EL (cell line): ENCODE results near the gene EIF2B2.
A peak's percentile ranks its signal among the peaks of the same experiment; 100 is the strongest.

Experiments
- DNase-seq: peaks from one replicate; pipeline ENCODE4 v3.0.0-alpha.2; 2016

EIF2B2 gene

DNA sequence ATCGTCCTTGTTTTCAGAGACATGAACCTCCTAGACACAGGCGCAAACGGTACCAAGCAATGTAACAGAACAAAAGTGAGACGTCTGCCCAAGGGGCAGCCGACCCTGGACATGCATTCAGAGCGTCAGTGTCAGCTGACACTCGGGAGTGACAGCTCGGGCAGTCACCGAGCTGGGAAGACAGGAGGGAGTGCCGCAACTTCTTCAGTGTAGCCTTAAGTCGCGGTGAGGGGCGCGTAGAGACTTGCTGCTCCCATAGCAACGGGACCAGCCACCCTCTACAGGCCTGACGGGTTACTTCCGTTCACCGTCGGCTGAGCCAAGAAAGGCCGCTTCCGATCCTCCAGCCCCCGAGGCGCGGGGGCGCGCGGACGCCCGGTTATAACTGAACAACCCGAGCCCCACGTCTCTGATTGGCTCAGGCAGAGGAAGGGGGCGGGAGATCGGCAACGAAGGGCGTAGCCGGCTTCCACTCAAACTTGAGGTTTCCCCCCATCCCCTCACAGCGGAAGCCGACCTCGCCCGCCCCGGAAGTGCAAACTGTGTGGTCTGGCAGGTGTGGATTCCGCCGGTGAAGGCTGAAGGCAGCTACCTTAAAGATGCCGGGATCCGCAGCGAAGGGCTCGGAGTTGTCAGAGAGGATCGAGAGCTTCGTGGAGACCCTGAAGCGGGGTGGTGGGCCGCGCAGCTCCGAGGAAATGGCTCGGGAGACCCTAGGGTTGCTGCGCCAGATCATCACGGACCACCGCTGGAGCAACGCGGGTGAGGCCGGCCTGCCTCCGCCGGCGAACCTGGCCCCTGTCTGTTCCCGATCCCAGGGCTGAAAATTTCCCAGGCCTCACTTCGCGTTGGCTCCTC is at the start of gene EIF2B2:
Gene EIF2B2, plus strand, starts transcription at position 530 of the 858 bp plus-strand sequence. Its CDS starts 70 bp downstream, at position 600.
- peak; percentile 98 for DNase-seq

DNA sequence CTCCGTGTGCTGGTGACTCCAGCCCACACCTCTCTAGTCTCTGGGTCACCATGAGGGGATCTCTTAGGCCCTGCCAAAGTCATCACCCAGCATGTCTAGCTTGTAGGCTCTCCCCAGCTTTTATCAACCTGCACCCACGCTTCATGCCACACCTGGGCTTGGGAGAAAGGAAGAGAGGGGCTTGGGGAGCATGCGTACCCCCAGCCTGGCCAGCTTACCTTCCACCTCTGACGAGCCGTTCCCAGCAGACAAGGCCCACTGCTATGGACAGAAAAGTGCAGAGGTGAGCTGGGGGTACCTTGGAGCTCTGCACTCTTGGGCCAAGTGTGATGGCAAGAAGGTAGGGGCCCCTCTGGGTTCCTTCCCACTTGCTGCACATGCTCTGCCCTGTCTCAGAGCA is 49.0 kb upstream of the EIF2B2 start:
- no peak for DNase-seq

DNA sequence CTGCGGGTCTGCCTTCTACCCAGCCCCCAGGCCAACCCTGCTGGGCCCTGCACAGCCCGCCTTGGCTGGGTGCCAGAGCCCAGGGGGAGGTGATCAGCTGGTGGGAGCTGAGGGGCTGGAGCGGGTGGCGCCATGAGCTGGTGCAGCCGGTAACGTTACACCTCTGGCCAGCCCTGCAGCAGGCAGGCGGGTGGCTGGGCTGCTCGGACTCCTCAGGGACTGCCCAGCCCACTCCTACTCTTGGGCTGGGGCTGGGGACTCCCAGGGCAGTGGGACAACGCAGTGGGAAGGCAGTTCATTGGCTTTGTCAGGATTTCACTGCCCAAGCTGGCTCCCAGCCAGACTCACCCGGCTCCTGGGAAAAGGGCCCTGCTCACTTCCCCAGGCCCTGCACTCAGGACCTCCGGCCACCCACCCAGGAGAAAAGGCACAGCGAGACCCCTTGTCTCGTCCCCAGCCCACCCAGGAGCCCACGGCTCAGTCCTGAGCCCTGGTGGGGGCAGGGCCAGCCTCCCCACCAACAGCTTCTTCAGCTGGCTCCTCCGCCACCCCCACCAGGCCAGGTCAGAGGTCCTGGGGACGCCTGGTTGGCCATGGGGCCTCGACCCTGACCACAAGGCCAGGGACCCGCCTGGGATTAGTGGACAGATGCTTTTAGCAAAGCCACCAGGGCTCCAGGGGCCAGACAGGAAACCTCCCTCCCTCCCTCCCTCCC is 48.3 kb upstream of the EIF2B2 start:
- no peak for DNase-seq

DNA sequence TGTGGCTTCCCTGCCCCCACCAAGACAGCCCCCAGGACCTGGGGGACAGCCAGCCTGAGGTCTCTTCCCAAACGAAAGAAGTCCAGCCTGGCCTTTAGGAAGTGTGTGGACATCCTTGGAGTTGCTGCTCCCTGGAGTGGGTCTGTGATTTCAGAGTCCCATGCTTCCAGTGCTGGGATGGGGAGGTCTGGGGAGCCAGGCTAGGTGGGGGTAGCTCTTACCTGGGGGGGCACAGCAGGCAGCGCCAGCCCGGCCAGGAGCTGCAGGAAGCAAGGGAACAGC is 47.8 kb upstream of the EIF2B2 start:
- DNase-seq, result no peak

DNA sequence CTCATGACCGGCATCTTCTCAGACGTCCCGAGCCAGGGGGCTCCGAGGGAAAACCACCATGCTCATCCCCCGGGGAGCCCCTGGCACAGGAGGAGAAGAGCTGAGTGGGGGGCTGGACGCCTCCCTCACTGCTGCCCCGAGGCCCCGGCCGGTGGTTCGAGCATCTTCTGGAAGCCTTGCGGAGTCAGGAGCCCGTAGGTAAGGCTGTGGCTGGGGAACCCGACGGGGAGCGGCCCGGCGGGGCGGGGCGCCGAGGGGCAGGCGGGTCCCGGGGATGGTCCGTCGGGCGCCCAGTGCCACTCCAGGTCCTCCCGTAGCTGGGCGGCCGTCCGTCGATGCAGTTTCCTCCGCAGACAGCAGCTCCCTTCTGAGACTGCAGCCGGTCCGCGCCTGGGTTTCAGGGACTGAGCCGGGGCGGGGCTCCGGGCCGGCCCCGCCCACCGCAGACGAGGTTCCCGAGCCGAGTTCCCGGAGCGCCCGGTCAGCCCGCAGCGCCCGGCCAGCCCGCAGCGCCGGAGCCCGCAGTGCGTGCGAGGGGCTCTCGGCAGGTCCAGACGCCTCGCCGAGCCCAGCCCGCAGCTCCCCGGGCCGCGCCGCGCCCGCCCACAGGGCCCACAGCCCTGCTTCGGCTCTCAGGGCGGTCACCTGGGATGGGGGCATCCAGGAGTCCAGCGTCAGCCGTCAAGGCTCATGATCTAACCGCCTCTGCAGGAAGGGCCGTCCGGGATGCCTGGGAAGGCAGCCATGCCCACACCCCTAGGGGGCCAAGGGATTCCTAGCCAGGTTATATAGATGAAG is 47.3 kb upstream of the EIF2B2 start, which contains the start of gene PGF:
Gene PGF, minus strand, starts transcription at position 369 of the 798 bp plus-strand sequence. Its CDS starts 355 bp downstream, at position 14.
- DNase-seq, result peak; percentile 65

DNA sequence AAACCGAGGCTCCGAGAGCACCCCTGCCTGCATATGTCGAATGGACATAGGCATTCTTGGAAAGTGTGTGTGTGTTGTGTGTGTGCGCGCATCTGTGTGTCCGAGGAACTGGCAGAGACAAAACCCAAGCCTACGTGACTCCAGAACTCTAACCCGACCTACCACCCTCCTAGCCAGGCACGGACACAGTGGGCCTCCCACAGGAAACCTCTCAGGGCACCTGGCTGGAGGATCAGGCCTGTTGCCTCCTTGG is 46.8 kb upstream of the EIF2B2 start:
- DNase-seq, result no peak

DNA sequence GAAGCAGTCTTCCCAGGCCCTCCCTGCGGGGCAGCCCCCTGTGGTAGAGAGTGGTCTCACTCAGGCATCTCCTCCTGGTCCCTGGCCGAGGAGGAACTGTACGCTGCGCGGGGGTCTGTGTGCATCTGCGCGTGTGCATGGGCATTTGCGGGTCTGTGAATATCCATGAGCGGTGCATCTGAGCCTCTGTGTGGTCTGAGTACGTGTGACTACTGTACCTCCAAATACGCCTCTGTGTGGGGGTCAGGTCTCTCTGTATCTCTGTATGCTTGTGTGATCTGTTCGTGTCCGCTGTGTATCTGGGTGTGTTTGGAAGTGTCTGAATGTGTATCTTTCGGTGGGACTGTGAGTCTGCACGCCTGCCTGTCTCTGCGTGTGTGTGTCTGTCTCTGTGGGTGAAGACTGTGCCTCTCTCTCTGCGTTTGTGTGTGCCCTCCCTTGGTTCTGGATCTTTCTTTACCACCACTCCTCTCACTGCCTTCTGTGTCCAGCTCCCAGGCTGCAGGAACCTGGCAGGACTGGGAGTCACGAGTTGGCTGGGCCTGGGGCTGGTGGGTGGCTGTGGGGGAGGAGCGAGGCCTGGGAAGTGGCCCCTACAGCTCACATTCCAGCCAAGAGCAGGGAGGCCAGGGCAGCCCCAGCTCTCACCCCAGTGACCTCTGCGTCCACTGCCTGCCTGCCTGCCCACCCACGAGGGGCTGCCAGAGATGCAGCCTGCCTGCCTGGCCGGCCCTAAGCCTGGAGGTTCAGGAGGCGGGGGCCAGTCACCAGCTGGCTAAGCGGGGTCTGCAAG is 46.2 kb upstream of the EIF2B2 start:
- DNase-seq, result no peak

DNA sequence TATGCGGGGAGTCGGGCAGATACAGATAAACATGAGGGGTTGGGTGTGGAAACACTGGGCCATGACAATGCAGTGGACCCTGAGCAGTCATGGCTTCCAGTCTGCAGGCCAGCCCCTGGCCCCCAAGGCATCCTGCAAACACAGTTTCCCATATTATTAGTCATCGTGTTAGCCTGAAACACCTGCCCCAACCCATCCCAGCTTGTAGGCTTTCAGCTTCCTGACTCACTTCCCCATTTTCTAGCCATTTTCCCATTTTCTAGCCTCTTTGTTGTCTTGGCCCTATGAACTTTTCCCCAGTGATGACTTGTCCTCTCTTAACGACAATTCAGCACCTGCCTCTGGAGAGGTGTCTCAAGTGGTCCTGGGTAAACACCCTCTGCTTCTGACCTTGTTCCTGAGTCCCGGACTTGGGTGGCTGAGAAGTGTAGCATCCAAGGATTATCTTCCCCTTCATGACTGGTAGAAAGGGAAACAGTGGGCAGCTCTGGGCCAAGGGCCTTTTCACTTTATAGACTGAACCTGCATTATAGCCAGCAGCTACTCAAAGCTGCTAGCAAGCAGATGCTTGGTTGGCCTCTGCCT is 43.0 kb upstream of the EIF2B2 start:
- DNase-seq, result no peak

DNA sequence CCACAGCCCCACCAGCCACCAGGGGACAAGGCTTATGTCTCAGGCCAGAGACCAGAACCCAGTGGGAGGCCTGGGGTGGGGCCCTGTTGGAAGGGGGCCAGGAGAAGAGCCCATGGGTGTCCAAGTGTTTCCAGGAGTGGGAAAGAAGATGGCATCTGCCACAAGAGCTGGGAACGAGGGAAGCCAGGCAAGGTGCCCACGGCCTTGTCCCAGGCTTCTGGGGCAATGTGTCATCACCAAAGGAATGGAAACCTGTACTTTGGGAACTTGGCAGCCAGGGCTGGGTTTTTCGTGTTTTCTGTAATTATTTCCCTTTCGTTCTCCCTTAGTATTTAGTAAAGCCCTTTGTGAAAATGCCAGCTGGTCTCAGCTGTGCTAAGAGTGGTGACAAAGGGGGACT is 42.0 kb upstream of the EIF2B2 start:
- DNase-seq, result no peak

DNA sequence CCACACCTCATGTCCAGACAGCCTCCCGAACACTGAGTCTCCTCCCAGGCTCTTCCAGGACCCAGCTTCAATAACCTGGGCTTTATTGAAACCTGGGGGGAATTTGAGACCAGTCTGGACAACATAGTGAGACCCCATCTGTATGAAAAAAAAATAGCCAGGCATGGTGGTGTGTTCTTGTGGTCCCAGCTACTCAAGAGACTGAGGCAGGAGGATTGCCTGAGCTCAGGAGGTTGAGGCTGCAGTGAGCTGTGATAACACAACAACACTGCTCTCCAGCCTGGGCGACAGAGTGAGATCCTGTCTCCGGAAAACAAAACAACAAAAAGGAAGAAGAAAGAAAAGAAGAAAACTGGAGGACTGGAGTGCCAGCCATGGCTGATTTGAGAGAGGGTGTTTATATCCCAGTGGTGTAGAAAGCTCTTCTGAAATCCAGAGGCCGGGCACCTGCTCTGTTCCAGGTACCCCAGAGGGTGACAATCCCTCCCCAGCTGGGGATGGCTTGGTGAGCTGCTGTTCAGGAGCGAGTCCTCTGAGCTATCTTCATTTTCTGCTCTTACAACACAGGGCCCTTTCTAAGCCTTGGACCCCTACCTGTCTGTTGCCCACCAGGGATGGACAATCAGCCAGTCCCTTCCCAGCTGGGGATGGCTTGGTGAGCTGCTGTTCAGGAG is 41.3 kb upstream of the EIF2B2 start:
- no peak for DNase-seq

DNA sequence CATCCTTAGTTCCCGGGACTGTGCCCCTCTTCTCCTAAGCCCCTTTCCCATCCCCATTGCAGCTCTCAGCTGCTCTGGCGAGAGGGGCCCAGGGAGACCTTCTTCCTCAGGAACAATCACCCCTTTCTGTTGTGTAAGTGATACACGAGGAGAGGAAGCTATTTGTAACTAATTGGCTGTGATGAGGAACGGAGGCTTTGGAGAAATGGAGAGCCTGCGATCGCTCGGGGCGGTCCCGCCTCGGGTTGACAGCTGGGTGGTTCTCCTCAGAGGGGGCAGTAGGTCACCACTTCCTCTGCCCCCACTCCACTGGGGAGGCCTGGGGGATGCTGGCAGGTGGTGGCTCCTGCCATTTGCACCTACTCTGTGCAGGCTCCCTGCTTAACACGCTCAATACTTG is 40.7 kb upstream of the EIF2B2 start:
- DNase-seq, result no peak

DNA sequence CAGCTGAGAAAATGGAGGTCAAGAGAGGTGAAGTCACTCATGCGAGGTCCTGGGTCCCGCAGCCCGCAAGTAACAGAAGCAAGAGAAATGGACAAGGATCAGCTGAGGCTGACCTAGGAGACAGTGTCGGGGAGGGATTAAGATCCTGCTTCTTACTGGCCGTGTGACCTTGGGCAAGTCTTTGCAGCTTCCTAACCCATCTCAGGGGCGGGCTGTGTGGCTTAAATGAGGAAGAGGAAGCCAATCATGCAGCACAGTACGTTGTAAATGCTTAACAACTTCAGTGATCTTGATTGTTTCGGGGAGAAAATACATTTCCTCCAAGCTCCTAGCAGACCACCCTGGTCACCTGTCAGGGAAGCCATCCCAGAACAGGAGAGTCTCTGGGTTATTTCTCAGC is 40.2 kb upstream of the EIF2B2 start:
- DNase-seq, result no peak

DNA sequence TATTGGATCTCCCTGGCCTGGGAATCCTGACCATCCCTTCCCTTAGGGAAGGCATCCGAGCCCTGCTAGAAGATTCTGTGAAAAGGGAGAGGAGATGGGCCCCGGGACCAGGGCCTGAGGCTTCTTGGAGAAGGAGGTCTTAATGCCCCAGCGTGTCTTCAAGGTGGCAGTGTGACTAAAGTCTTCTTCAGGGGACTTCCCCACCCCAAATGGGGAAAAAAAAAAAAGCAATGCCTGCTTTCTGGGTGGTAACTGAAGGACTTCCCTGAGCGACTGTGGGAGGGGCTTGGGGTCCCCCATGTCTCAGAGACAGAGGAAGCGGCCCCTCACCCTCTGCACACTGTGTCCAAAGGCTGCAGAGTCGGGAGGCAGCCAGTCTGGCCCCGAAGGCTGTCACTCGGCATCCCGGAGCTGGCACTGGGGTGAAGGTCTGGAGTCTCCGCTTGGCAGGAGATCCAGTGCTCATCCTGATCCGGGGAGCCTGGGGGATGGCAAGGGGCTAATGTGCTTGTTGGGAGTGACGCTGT is 39.5 kb upstream of the EIF2B2 start:
- no peak for DNase-seq

DNA sequence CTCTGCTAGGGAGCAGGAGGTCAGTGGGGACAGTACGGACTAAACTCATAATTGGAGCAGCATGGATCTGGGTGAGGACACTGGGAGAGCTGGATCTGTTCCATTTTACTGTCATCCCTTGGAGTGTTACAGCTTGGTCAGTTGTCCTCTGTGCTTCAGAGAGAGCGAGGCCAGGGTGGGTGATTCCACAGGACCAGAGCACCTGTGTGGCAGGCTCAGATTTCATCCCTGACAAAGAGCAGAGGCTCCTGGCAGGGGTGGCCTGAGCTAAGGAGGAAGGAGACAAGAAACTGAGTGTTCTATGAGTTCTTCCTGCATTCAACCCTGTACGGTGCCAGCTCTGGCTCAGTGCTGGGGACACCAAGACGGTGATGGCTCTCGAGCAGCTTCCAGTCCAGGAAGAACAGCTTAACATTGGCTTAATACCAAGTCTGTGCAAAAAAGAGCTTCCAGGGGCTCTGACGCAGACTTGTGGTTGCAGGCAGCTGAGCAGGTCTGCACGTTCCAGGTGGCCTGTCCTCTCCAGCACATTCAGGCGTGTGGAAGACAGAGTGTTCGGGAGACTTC is 38.9 kb upstream of the EIF2B2 start:
- DNase-seq, result peak; percentile 37

DNA sequence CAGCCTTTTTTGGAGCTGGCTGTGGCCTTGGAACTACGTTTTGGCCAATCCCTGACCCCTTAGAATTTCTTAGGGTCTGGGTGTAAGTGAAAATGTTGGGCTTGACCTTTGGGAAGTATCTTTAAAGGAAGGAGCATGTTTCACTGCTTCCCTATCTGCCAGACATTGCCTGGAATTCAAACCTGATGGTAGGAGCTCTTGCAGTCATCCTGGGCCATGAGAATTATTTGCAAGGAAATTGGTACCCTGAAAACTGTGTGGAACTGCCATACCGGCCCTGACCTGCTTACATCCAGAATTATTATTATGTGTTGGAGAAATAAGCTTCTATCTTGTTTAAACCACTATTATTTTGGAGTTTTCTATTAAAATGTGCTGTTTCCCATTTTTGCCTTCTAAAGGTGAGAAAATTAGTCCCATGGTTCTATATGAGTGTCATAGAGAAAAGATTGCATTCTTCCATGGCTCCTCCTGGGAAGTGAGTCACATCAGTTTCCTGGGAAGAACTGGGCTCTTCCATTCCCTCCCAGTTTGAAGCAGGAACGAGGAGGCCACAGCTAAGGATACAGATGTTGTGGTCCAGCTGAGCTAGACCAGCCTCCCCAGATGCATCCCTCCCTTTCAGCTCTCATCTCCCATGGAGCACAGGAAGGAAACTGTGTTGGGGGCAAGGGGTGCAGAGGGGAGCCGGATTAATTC is 37.8 kb upstream of the EIF2B2 start:
- peak; percentile 73 for DNase-seq

DNA sequence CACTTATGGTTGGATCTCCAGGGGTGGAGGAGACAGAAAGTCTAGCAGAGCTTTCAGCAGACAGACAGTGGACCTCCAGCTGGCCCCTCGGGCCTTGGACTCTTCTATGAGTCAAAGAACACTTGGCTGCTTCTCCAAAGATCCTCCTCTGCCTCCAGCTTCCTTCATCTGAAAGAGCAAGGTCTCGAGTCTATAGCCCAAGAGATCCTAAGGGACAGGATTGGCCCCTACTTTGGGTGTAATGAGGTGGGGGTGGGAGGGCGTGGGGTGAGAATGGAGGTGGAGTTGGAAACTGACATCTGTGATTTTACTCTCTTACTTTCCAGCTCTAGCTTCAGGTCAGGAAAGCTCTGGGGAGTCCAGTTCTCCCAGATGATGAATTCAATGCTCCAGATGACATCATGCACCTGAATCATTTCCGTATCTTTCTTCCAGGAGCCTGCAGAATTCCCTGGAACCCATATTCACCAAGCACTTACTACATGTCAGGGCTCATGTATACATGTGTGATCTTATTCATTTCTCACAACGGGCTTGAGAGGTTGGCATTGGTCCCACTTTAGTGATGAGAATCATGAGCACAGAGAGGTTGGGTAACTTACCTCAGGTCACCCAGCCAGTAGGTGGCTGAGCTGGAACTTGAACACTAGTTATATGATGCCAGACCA is 37.1 kb upstream of the EIF2B2 start:
- peak; percentile 68 for DNase-seq

DNA sequence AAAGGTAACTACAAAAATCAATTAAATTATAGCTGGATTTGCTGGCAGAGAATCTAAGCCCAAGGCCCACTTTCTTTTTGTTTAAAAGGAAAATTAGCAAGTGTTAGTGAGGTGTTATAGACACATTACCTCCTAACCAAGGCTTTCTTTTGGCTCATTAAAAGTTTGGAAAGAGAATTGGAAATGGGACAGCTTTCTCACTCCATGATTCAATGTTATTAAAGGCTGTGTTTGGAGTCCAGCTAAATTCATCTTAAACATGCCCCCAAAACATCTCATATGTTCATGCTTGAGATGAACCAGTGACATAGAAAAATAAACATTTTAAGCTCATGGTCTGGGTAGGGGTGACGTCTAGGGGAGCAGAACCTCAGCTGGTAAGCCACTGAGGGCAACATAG is 33.9 kb upstream of the EIF2B2 start:
- DNase-seq, result no peak

DNA sequence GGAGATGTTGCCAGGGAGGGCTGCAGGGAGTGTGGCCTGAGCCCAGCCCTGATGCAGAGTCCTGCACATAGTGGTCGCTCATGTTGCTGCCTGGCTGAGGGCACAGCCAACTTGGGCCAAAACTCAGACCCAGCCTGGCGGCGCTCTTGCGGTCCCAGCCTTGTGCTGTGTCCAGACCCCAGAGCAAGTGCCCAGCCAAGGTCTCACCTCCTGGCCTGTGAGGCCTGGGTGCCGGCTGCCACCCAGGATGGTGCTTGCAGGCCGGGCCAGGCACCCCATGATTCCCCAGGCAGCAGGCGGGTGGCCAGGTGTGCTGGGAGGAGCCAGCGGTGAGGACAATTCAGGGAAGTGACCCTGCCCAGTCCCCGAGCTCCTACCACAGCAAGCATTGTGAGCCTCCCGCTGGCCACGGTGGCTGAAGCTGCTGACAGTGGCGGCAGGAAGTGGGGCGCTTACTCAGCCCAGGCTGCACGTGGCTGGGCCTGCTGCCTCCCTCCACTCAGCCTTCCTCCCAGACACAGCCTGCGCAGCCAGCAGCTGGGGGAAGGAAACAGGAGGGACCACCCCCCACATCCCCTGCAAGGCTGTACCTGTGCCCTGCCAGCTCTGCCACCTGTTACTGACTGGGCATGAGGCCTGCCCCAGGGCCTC is 29.6 kb upstream of the EIF2B2 start:
- peak; percentile 63 for DNase-seq

DNA sequence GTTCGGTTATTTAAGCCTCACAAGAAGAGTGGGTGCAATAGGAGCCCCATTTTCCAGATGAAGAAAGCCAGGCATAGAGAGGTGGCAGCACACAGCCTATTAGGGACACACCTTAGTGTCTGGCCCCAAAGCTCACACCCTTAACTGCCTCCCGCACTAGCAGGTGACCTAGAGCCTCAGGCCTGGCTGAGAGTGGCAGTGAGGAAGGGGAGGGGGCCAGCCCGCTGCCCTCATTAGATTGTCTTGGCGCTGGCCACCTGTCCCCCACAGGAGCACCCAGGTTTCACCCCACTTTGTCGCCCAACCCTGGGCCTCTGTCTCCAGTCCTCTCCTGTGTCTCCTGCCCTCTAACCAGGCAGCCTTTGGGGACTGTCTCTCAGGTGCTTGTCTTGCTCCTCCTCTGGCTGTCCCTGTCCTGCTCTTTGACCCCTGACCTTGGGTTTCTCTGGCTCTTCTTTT is 28.8 kb upstream of the EIF2B2 start:
- no peak for DNase-seq
